Astrocyte (in vitro differentiated cells and primary cell): Measurements from ENCODE around the gene TLNRD1. TPM values are rescaled to one million over a fixed set of nuclear protein-coding genes. Genes with fewer than 3 reads are reported as not detected.

Experiments
- DNase-seq: peaks from one replicate; pipeline ENCODE4 v3.0.0-alpha.2; 2010; ENCODE audit warnings: low read depth
- FAIRE-seq: peaks from 2 replicates; lab custom pipeline; 2011; peaks lifted over from hg19 to GRCh38; lab: Jason Lieb, UNC
- H2AFZ ChIP-seq: 2 replicates; pipeline ENCODE4 v1.6.0; 2012; ENCODE audit warnings: low read depth, low read length, inconsistent platforms
- H3K27ac ChIP-seq: 2 replicates; pipeline ENCODE4 v1.5.1; 2011; ENCODE audit warnings: low read depth, low read length, inconsistent platforms
- H3K27me3 ChIP-seq: 2 replicates; pipeline ENCODE4 v1.6.0; 2011; ENCODE audit warnings: low read length, inconsistent platforms; ENCODE audit not compliant: insufficient read depth
- H3K36me3 ChIP-seq: 2 replicates; pipeline ENCODE4 v1.5.1; 2011; ENCODE audit warnings: low read length, inconsistent platforms; ENCODE audit not compliant: insufficient read depth
- H3K4me1 ChIP-seq: 2 replicates; pipeline ENCODE4 v1.5.1; 2011; ENCODE audit warnings: low read length, inconsistent platforms; ENCODE audit not compliant: insufficient read depth
- H3K4me2 ChIP-seq: 2 replicates; pipeline ENCODE4 v1.6.0; 2012; ENCODE audit warnings: low read length, inconsistent platforms
- H3K4me3 ChIP-seq: 2 replicates; pipeline ENCODE4 v1.5.1; 2011; ENCODE audit warnings: low read depth, mild to moderate bottlenecking, low read length, inconsistent platforms; ENCODE audit not compliant: insufficient read depth
- H3K79me2 ChIP-seq: 2 replicates; pipeline ENCODE4 v1.6.0; 2012; ENCODE audit warnings: mild to moderate bottlenecking, low read length, inconsistent platforms; ENCODE audit not compliant: insufficient read depth
- H3K9ac ChIP-seq: 2 replicates; pipeline ENCODE4 v1.6.0; 2012; ENCODE audit warnings: mild to moderate bottlenecking, low read length, inconsistent platforms
- H3K9me3 ChIP-seq: 2 replicates; pipeline ENCODE4 v1.5.1; 2012; ENCODE audit warnings: low read depth, mild to moderate bottlenecking, low read length, inconsistent platforms; ENCODE audit not compliant: insufficient read depth
- H4K20me1 ChIP-seq: 2 replicates; pipeline ENCODE4 v1.6.0; 2012; ENCODE audit warnings: low read length, inconsistent platforms; ENCODE audit not compliant: insufficient read depth
- H3K27ac Mint-ChIP-seq: one replicate; pipeline ENCODE4 v1.8.0; 2021; ENCODE audit warnings: mild to moderate bottlenecking, mixed read lengths; ENCODE audit not compliant: unreplicated experiment
- H3K27me3 Mint-ChIP-seq: one replicate; pipeline ENCODE4 v1.8.0; 2021; ENCODE audit warnings: low read depth, mixed read lengths; ENCODE audit not compliant: unreplicated experiment
- H3K36me3 Mint-ChIP-seq: one replicate; pipeline ENCODE4 v1.8.0; 2021; ENCODE audit warnings: low read depth, mixed read lengths; ENCODE audit not compliant: unreplicated experiment
- H3K4me1 Mint-ChIP-seq: one replicate; pipeline ENCODE4 v1.8.0; 2021; ENCODE audit warnings: low read depth, mixed read lengths; ENCODE audit not compliant: unreplicated experiment
- H3K4me3 Mint-ChIP-seq: one replicate; pipeline ENCODE4 v1.8.0; 2021; ENCODE audit warnings: mild to moderate bottlenecking, moderate library complexity, mixed read lengths; ENCODE audit not compliant: unreplicated experiment
- H3K9me3 Mint-ChIP-seq: one replicate; pipeline ENCODE4 v1.8.0; 2021; ENCODE audit warnings: mild to moderate bottlenecking, mixed read lengths; ENCODE audit not compliant: unreplicated experiment
- EZH2 ChIP-seq: IDR thresholded peaks from 2 replicates; pipeline ENCODE4 v1.6.1; 2012; ENCODE audit warnings: mild to moderate bottlenecking, low read length, inconsistent platforms; ENCODE audit not compliant: insufficient read depth
- total RNA-seq: library from RNA; stranded (reverse); gene quantifications from 2 replicates; pipeline ENCODE4 v1.2.1, GENCODE V29; 2021
- TF ChIP-seq, protein P1 (sequence below): IDR thresholded peaks from 2 replicates; pipeline ENCODE4 v1.5.1; 2011; ENCODE audit warnings: low read depth, mild to moderate bottlenecking, inconsistent platforms, low read length, moderate library complexity; ENCODE audit not compliant: insufficient read depth

Gene TLNRD1
- total RNA-seq, 1 donor from 2014 or later = 24.2 TPM

- Histone ChIP-seq H3K27ac (no peak overlapping the region), H2AFZ (no peak overlapping the region), H3K36me3 (peaks cover 3% of the 10 kb centered on the region), H3K79me2 (peaks cover 80% of the 10 kb centered on the region), H3K4me1 (peaks cover 14% of the 10 kb centered on the region), H3K4me3 (no peak overlapping the region), H3K27me3 (no peaks in the 10 kb centered on the region), H3K4me2 (no peak overlapping the region), H3K9me3 (no peaks in the 10 kb centered on the region), H3K9ac (no peak overlapping the region), H4K20me1 (peaks cover 63% of the 10 kb centered on the region)
- Mint-ChIP-seq H3K27me3 (no peaks in the 10 kb centered on the region), H3K4me1 (peaks cover 9% of the 10 kb centered on the region), H3K9me3 (no peaks in the 10 kb centered on the region), H3K36me3 (peaks cover 3% of the 10 kb centered on the region), H3K27ac (no peak overlapping the region), H3K4me3 (no peak overlapping the region)
- TF ChIP-seq EZH2 = no peak
- TF ChIP-seq, protein P1, sequence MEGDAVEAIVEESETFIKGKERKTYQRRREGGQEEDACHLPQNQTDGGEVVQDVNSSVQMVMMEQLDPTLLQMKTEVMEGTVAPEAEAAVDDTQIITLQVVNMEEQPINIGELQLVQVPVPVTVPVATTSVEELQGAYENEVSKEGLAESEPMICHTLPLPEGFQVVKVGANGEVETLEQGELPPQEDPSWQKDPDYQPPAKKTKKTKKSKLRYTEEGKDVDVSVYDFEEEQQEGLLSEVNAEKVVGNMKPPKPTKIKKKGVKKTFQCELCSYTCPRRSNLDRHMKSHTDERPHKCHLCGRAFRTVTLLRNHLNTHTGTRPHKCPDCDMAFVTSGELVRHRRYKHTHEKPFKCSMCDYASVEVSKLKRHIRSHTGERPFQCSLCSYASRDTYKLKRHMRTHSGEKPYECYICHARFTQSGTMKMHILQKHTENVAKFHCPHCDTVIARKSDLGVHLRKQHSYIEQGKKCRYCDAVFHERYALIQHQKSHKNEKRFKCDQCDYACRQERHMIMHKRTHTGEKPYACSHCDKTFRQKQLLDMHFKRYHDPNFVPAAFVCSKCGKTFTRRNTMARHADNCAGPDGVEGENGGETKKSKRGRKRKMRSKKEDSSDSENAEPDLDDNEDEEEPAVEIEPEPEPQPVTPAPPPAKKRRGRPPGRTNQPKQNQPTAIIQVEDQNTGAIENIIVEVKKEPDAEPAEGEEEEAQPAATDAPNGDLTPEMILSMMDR = no peak
- DNase-seq = no peak
- no peak for FAIRE-seq
Observed at GRCh38 chr15:80984856-80985255, 15.9 kb upstream of the TLNRD1 start.

DNA sequence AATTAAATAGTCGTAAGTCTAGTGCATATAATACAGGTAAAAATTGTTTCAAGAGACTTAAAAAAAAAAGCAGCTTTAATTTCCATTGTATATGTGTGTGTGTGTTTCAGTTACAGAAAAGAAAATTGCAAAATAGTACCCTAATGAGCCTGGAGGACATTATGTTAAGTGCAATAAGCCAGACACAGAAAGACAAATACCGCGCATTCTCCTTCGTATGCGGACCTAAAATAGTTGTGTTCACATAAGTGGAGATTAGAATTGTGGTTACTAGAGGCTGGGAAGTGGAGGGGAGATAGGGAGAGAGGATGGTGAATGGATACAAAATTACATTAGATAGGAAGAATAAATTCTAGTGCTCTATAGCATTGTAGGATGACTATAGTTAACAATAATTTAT is 14.7 kb upstream of the TLNRD1 start:
- H3K79me2 ChIP-seq = peaks cover 76% of the 10 kb centered on the region
- no peak overlapping the region for H3K4me2 ChIP-seq
- H3K4me1 ChIP-seq = peaks cover 17% of the 10 kb centered on the region
- peaks cover 3% of the 10 kb centered on the region for H3K36me3 Mint-ChIP-seq
- H4K20me1 ChIP-seq = peaks cover 63% of the 10 kb centered on the region
- no peak overlapping the region for H3K4me3 ChIP-seq
- no peaks in the 10 kb centered on the region for H3K9me3 ChIP-seq
- no peak overlapping the region for H3K9ac ChIP-seq
- FAIRE-seq (no peak), DNase-seq (no peak)
- H3K27me3 ChIP-seq = no peaks in the 10 kb centered on the region
- peaks cover 14% of the 10 kb centered on the region for H3K4me1 Mint-ChIP-seq
- H3K27ac ChIP-seq = no peak overlapping the region
- peaks cover 3% of the 10 kb centered on the region for H3K36me3 ChIP-seq
- TF ChIP-seq, protein P1 = no peak
- no peak for TF ChIP-seq EZH2
- H3K4me3 Mint-ChIP-seq = no peak overlapping the region
- no peaks in the 10 kb centered on the region for H3K27me3 Mint-ChIP-seq
- H3K27ac Mint-ChIP-seq = no peak overlapping the region
- H3K9me3 Mint-ChIP-seq = no peaks in the 10 kb centered on the region
- H2AFZ ChIP-seq = no peak overlapping the region

GRCh38 chr15:80986487-80986886 is 14.2 kb upstream of the TLNRD1 start:
- H3K27ac Mint-ChIP-seq = no peak overlapping the region
- no peak overlapping the region for H3K4me3 Mint-ChIP-seq

More at GRCh38 chr15:80986487-80986886, 14.2 kb upstream of the TLNRD1 start:
- Histone ChIP-seq H3K36me3 (peaks cover 3% of the 10 kb centered on the region), H4K20me1 (peaks cover 63% of the 10 kb centered on the region), H3K4me3 (no peak overlapping the region), H3K9me3 (no peaks in the 10 kb centered on the region), H3K4me2 (no peak overlapping the region), H2AFZ (no peak overlapping the region), H3K27ac (no peak overlapping the region), H3K9ac (no peak overlapping the region), H3K79me2 (peaks cover 76% of the 10 kb centered on the region), H3K27me3 (no peaks in the 10 kb centered on the region), H3K4me1 (peaks cover 17% of the 10 kb centered on the region)
- Mint-ChIP-seq H3K9me3 (no peaks in the 10 kb centered on the region), H3K27me3 (no peaks in the 10 kb centered on the region), H3K36me3 (peaks cover 3% of the 10 kb centered on the region), H3K4me1 (peaks cover 15% of the 10 kb centered on the region)
- DNase-seq = no peak
- TF ChIP-seq, protein P1 = no peak
- TF ChIP-seq EZH2 = no peak
- FAIRE-seq = no peak
